HepG2 (cell line): Measurements from ENCODE around the gene OR4C45. TPM values are rescaled to one million over a fixed set of nuclear protein-coding genes. Genes with fewer than 3 reads are reported as not detected.

Experiments used
- ATAC-seq: fragments of 200-7000 bp; cut with Tn5 transposase; 3 replicates; pipeline ENCODE4 v1.9.1; 2020; ENCODE audit warnings: mild to moderate bottlenecking, moderate library complexity
- BruUV-seq: library from RNA; stranded (reverse); fragments of 400-500 nt; replicated peaks from 2 replicates; lab custom pipeline; 2021; lab: Mats Ljungman, UMichigan
- CTCF ChIA-PET: fragments of 300-600 bp; formaldehyde crosslinking; extraction: SDS; loops from one replicate; lab custom pipeline; 2021; ENCODE audit warnings: low total read pairs, inconsistent platforms, low intra/inter-chr PET ratio; lab: Yijun Ruan, JAX
- POLR2A ChIA-PET: fragments of 350-600 bp; sonication (Branson Sonifier 250); formaldehyde crosslinking; loops from one replicate; lab custom pipeline; 2020; ENCODE audit warnings: antibody characterized with exemption, inconsistent platforms; lab: Yijun Ruan, JAX
- DNase-seq: peaks from one replicate; pipeline ENCODE4 v3.0.0-alpha.2; 2015; ENCODE audit warnings: low spot score
- FAIRE-seq: peaks from 3 replicates; lab custom pipeline; 2011; peaks lifted over from hg19 to GRCh38; lab: Jason Lieb, UNC
- H2AFZ ChIP-seq: one replicate; pipeline ENCODE4 v1.6.1; 2011; ENCODE audit warnings: low read length, inconsistent platforms
- H3K27ac ChIP-seq: fragments of 300-600 bp; 3 replicates; pipeline ENCODE4 v1.8.0; 2011; ENCODE audit warnings: mixed run types, mild to moderate bottlenecking, mixed read lengths, low read length, inconsistent platforms; ENCODE audit not compliant: insufficient read depth; ENCODE audit errors: extremely low read length
- H3K27me3 ChIP-seq, 2 experiments: fragments of 200-600 bp in 1 of 2; 2 replicates in 1 of 2; 3 replicates in 1 of 2; pipeline versions ENCODE4 v1.6.0 to v1.8.0; 2011; ENCODE audit warnings: low read length in 2 of 2, mild to moderate bottlenecking in 2 of 2, moderate library complexity in 2 of 2, inconsistent platforms in 1 of 2; ENCODE audit not compliant: insufficient read depth in 2 of 2, control insufficient read depth in 1 of 2
- H3K36me3 ChIP-seq, 2 experiments: fragments of 200-600 bp in 1 of 2; replicated peaks in 1 of 2; 2 replicates in 1 of 2; 3 replicates in 1 of 2; pipeline versions ENCODE4 v1.5.1 to v1.8.0; 2011; ENCODE audit warnings: low read length in 2 of 2, inconsistent platforms in 1 of 2; ENCODE audit not compliant: insufficient read depth in 2 of 2, control insufficient read depth in 1 of 2
- H3K4me1 ChIP-seq: 2 replicates; pipeline ENCODE4 v1.5.1; 2012; ENCODE audit warnings: low read length, inconsistent platforms; ENCODE audit not compliant: insufficient read depth
- H3K4me2 ChIP-seq: 2 replicates; pipeline ENCODE4 v1.6.0; 2011; ENCODE audit warnings: low read depth, low read length, inconsistent platforms
- H3K4me3 ChIP-seq, 3 experiments: fragments of 200-600 bp in 1 of 3; sonication (generic), shearing (Covaris generic) in 1 of 3; replicated peaks in 1 of 3; 2 replicates each; pipeline ENCODE4 v1.5.1; 2011 to 2016; ENCODE audit warnings: low read length in 3 of 3, inconsistent platforms in 2 of 3, low read depth in 2 of 3, mild to moderate bottlenecking in 2 of 3, control low read depth in 1 of 3, mixed read lengths in 1 of 3; ENCODE audit not compliant: insufficient read depth in 1 of 3
- H3K79me2 ChIP-seq: one replicate; pipeline ENCODE4 v1.6.1; 2011; ENCODE audit warnings: low read length, inconsistent platforms; ENCODE audit not compliant: insufficient read depth
- H3K9ac ChIP-seq: 2 replicates; pipeline ENCODE4 v1.6.0; 2011; ENCODE audit warnings: mild to moderate bottlenecking, low read depth, low read length, inconsistent platforms; ENCODE audit not compliant: insufficient read depth
- H3K9me3 ChIP-seq: 2 replicates; pipeline ENCODE4 v1.5.1; 2012; ENCODE audit warnings: mild to moderate bottlenecking, low read length
- H4K20me1 ChIP-seq: 2 replicates; pipeline ENCODE4 v1.6.0; 2011; ENCODE audit warnings: inconsistent platforms, mild to moderate bottlenecking, low read length, moderate library complexity; ENCODE audit not compliant: insufficient read depth
- ATF5 ChIP-seq: sonication (generic); formaldehyde crosslinking; IDR thresholded peaks from 2 replicates; pipeline ENCODE4 v1.4.0; 2020; ENCODE audit warnings: mild to moderate bottlenecking, low read depth, missing genetic modification reagents
- CSRNP2 ChIP-seq: sonication (generic); formaldehyde crosslinking; conservative IDR thresholded peaks from 2 replicates; pipeline ENCODE4 v1.8.0; 2022; ENCODE audit warnings: low read depth, missing genetic modification reagents
- ELF4 ChIP-seq: sonication (generic); formaldehyde crosslinking; IDR thresholded peaks from 2 replicates; pipeline ENCODE4 v1.5.0; 2020; ENCODE audit warnings: missing genetic modification reagents, mild to moderate bottlenecking, moderate library complexity, borderline replicate concordance
- FOXJ3 ChIP-seq: sonication (generic); formaldehyde crosslinking; IDR thresholded peaks from 2 replicates; pipeline ENCODE4 v1.4.0; 2020; ENCODE audit warnings: missing genetic modification reagents, mild to moderate bottlenecking, borderline replicate concordance
- GTF2F1 ChIP-seq: fragments of 150-350 bp; IDR thresholded peaks from 2 replicates; pipeline ENCODE4 v1.6.1; 2014; ENCODE audit warnings: low read length
- KLF11 ChIP-seq: IDR thresholded peaks from 2 replicates; pipeline ENCODE4 v1.6.1; 2016; ENCODE audit warnings: missing compliant biosample characterization
- NR0B2 ChIP-seq: sonication (generic); formaldehyde crosslinking; IDR thresholded peaks from 2 replicates; pipeline ENCODE4 v1.4.0; 2020; ENCODE audit warnings: mild to moderate bottlenecking, missing genetic modification reagents
- RAD51 ChIP-seq: fragments of 450-650 bp; IDR thresholded peaks from 2 replicates; pipeline ENCODE4 v1.6.1; 2016; ENCODE audit warnings: borderline replicate concordance
- RFXANK ChIP-seq: IDR thresholded peaks from 2 replicates; pipeline ENCODE4 v1.6.1; 2016
- SMYD3 ChIP-seq: sonication (generic); formaldehyde crosslinking; IDR thresholded peaks from 2 replicates; pipeline ENCODE4 v1.8.1; 2023; ENCODE audit warnings: mild to moderate bottlenecking, missing genetic modification reagents
- TAF15 ChIP-seq: fragments of 200-400 bp; formaldehyde crosslinking; IDR thresholded peaks from one replicate; pipeline ENCODE4 v1.6.1; 2018; ENCODE audit warnings: mild to moderate bottlenecking, low read depth, low read length; ENCODE audit not compliant: poor library complexity, severe bottlenecking
- THAP9 ChIP-seq: sonication (generic); formaldehyde crosslinking; IDR thresholded peaks from 2 replicates; pipeline ENCODE4; 2020; ENCODE audit warnings: missing genetic modification reagents, mild to moderate bottlenecking, borderline replicate concordance
- TIGD3 ChIP-seq: sonication (generic); formaldehyde crosslinking; IDR thresholded peaks from 2 replicates; pipeline ENCODE4 v1.5.1; 2020; ENCODE audit warnings: mild to moderate bottlenecking, missing genetic modification reagents, borderline replicate concordance
- TOPORS ChIP-seq: sonication (generic); formaldehyde crosslinking; IDR thresholded peaks from 2 replicates; pipeline ENCODE4 v1.8.0; 2023; ENCODE audit warnings: mild to moderate bottlenecking, missing genetic modification reagents
- ZFP37 ChIP-seq: sonication (generic); formaldehyde crosslinking; IDR thresholded peaks from 2 replicates; pipeline ENCODE4 v1.4.0; 2020; ENCODE audit warnings: missing genetic modification reagents, borderline replicate concordance
- ZNF543 ChIP-seq: sonication (generic); formaldehyde crosslinking; IDR thresholded peaks from 2 replicates; pipeline ENCODE4 v1.4.0; 2020; ENCODE audit warnings: mild to moderate bottlenecking, missing genetic modification reagents
- ZNF552 ChIP-seq: sonication (generic); formaldehyde crosslinking; IDR thresholded peaks from 2 replicates; pipeline ENCODE4 v1.9.0; 2022; ENCODE audit warnings: missing genetic modification reagents, mild to moderate bottlenecking, borderline replicate concordance
- WGBS: methylation state at CpG from one replicate; pipeline ENCODE4 v1.1.6; 2017; ENCODE audit warnings: low lambda C conversion rate; 5-methylcytosine and 5-hydroxymethylcytosine counted together
- in situ Hi-C: cut with HindIII; loops from 2 replicates; pipeline ENCODE4 v1.10.0; 2017; ENCODE audit warnings: low pct_unique_long_range_greater_than_20kb; ENCODE audit not compliant: extremely low pct_ligation_motif_present
- intact Hi-C: fragments of 100-400 bp; cut with micrococcal nuclease; formaldehyde crosslinking; loops from one replicate; pipeline ENCODE4 v1.10.0; 2022; ENCODE audit not compliant: unreplicated experiment
- polyA plus RNA-seq, 8 experiments: library from polyadenylated mRNA; depleted of rRNA in 3 of 8; stranded (reverse) in 7 of 8; unstranded in 1 of 8; fragments of >200 nt; fragmentation: Illumina TruSeq in 4 of 8; extraction: Trizol in 4 of 8; gene quantifications; 2 replicates each; pipeline versions ENCODE4 v1.2.1 to v1.2.3, GENCODE V29; 2011 to 2016; ENCODE audit warnings: low read depth in 4 of 8, missing spikeins in 1 of 8, mixed read lengths in 1 of 8; ENCODE audit not compliant: insufficient read depth in 1 of 8
- total RNA-seq, 5 experiments: library from RNA; depleted of rRNA; stranded (reverse); fragments of >200 nt; fragmentation: Illumina TruSeq; extraction: Trizol; gene quantifications; 2 replicates each; pipeline ENCODE4 v1.2.3, GENCODE V29; 2016; ENCODE audit warnings: low read depth in 1 of 5

The OR4C45 gene
- total and polyA plus RNA-seq, 2 of the 13 experiments (the other 11 are each of a cell fraction or from before 2014, with no cell fraction given) = not detected

- TF ChIP-seq ATF5 (CRISPR knock-in tag) = no peak
- TF ChIP-seq ZFP37 (CRISPR knock-in tag) = no peak
- TF ChIP-seq TIGD3 (CRISPR knock-in tag) = no peak
- no peak for TF ChIP-seq RFXANK (CRISPR knock-in tag)
- no peak for TF ChIP-seq CSRNP2 (CRISPR knock-in tag)
- no peak for TF ChIP-seq NR0B2 (CRISPR knock-in tag)
- no peak for TF ChIP-seq TAF15
- no peak for TF ChIP-seq GTF2F1
Observed at GRCh38 chr11:50075856-50076255, 43.2 kb downstream of the OR4C45 start (continued).

GRCh38 chr11:50077526-50077925 lies 44.9 kb downstream of the OR4C45 start:
- ATAC-seq (no peak), DNase-seq (no peak), FAIRE-seq (no peak)
- Histone ChIP-seq H4K20me1 (no peaks in the 10 kb centered on the region), H3K9ac (no peak overlapping the region), H3K79me2 (no peaks in the 10 kb centered on the region), H3K36me3 (no peaks in the 10 kb centered on the region), H2AFZ (no peak overlapping the region), H3K4me3 (no peak overlapping the region), H3K27me3 (no peaks in the 10 kb centered on the region), H3K4me2 (no peak overlapping the region), H3K27ac (no peak overlapping the region), H3K4me1 (no peaks in the 10 kb centered on the region), H3K9me3 (peaks cover 72% of the 10 kb centered on the region)
- in situ Hi-C loops = no loop called here
- BruUV-seq = no TSS peak
- CTCF ChIA-PET = no interaction called here
- intact Hi-C loops = no loop called here
- 10% methylated on average over 5 of the region's 5 CpGs for WGBS
- POLR2A ChIA-PET = no interaction called here
- no peak for TF ChIP-seq ELF4 (CRISPR knock-in tag)
- no peak for TF ChIP-seq ZNF552
- no peak for TF ChIP-seq TOPORS (CRISPR knock-in tag)
- TF ChIP-seq FOXJ3 = no peak
- TF ChIP-seq THAP9 = no peak
- TF ChIP-seq SMYD3 (CRISPR knock-in tag) = no peak
- TF ChIP-seq KLF11 (CRISPR knock-in tag) = no peak
- TF ChIP-seq ZNF543 (CRISPR knock-in tag) = no peak
- TF ChIP-seq RAD51 = no peak
